Measurements from ENCODE around the gene CTNNA3.
"Not testable (repeated sequence)": the region's sequence is repeated elsewhere in the genome, so short reads cannot be mapped to it uniquely, and the experiment has no call there.

CTNNA3 gene

DNA sequence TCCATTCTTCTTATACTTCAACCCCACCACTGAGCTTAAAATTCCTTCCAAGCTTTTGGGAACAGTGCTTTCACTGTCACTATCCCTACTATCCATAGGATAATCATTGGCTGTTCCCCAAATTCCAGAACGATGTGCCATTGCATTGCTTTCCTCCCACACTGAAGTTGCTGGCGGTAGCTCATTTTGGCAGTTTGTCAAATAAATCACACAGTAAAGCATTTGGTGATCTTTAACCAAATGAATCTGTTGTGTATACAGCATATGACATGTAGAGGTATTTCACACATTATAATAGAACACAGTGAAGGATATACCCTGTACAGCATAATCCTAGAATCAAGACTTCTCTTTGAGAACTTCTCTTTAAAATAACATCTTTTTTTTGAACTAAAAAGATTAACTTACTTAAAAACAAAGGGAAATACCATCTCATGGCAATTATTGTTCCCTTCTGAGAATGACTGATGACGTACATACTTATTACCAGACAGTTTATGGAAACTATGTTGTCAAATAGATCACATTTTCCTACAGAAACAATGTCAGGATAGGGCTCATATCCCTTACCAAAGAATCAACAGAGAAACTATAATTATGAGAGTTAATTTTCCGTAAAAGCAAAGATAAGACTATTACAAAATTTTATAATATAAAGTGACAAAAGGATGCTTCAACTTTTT, 93.6 kb downstream of the CTNNA3 start:
- peak; percentile 73 for DNase-seq (ENCODE audit: low spot score)

DNA sequence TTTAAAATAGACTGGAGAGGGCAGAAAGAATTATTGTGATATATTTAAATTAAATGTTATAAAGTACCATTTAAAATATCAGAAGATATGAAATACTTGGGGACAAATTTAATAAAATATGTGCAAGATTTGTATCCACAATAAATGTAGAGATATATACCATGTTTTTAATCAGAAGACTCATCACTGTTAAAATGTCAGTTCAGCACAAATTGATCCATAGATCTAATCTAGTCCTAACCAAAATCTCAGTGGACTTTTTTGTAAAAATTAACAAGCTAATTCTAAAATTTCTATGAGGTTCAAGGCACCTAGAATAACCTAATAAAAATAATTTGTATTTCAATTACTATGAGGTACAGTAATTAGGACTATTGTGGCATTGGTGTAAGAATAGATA, 96.4 kb downstream of the CTNNA3 start:
- no peak for DNase-seq (ENCODE audit: low spot score)

DNA sequence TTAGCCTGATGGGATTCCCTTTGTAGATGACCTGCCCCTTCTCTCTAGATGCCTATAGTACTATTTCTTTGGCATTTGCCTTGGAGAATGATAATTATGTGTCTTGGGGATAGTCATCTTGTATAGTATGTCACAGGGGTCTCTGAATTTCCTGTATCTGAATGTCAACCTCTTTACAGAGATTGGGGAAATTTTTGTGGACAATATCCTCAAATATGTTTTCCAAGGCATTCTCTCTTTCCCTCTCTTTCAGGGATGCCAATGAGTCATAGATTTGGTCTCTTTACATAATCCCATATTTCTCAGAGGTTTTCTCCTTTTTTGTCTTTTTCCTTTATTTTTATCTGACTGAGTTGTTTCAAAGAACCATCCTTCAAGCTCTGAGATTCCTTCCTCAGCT, 99.4 kb downstream of the CTNNA3 start:
- DNase-seq (ENCODE audit: low spot score) = no peak

DNA sequence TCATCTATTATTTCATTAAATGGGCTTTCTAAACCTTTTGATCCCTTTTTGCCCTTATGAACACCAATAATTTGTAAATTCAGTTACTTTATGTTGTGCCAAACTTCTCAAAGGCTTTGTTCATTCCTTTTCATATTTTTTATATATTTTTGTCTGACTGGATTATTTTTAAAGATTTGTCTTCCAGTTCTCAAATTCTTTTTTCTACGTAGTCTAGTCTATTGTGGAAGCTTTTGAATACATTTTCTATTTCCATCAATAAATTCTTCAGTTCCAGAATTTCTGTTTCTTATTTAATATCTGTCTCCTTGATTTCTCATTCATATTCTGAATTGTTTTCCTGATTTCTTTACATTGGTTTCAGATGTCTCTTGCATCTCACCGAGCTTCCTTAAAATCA, 108.2 kb downstream of the CTNNA3 start:
- DNase-seq (ENCODE audit: low spot score) = no peak

DNA sequence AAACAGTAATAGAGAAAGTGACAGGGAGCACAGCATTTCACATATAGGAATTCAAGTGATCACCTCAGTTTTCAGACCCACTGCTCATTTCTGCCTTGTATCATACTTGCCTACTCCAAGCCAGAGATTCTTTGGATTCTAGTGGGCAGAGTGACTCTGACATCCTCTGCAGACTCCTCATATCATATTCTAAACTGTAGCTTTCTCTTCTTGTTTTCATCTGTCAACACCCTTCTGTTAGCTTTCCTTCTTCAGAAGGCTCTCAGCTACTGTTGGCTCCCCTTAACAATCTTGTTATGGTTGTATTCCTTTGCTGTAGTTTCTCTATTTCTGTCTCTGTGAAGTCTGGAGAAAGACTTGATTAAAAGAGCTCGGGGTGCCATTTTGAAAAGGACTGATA, 120.5 kb downstream of the CTNNA3 start:
- no peak for DNase-seq (ENCODE audit: low spot score)

DNA sequence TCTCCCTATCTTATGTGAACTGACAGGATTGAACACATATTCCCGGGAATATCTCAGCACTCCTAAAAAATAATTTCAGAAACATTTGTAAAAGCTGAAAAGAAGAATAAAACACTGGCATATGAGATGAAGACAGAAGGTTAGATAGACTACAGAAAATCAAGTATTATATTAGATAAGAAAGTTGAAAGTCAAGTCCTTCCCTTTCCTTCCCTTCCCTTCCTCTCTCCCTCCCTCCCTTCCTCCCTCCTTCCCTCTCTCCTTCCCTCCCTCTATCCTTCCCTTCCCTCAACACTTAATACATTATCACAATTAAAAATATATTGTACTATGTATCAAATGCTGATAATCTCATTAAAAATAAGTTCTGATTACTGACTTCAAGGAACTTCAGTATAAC, 122.5 kb downstream of the CTNNA3 start:
- DNase-seq (ENCODE audit: low spot score) = no peak

DNA sequence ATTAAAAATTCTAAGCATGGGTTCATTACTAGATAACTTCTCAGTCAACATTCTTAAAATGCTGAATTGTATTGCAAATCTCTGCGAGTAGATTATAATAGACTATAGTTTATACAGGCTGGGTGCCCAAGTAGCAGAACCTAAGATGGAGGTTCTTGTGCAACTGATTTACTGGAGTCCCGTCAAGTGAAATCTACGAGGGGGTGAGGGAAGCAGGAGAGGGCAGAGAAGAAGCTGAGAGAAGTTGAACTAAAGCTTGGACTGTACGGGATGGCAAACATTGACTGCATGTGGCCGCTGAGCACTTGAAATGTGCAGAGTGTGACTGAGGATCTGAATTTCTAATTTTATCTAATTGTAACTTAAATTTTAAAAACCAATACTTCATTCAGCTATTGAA, 124.5 kb downstream of the CTNNA3 start:
- DNase-seq (ENCODE audit: low spot score) = no peak

GRCh38 chr10:67558311-67558710, 137.7 kb downstream of the CTNNA3 start:
- DNase-seq (ENCODE audit: low spot score) = not testable (repeated sequence)

DNA sequence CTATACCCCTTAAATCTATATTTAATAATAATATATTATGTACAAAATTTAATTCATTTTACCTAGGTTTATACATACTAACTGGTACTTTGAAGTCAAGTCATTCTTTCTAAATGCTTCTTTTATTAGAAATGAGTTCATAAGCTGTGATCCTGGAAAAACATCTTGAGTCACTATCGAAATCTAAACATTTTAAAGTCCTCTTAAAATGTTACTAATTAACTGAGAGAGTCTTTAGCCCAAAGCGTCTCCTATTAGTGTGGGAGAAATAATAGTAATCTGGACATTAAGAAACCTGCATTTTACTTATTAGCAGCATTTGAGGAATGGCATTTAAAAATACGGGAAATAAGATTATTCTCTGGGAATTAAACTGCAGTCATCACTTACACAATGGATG, 142.7 kb downstream of the CTNNA3 start:
- no peak for DNase-seq (ENCODE audit: low spot score)

DNA sequence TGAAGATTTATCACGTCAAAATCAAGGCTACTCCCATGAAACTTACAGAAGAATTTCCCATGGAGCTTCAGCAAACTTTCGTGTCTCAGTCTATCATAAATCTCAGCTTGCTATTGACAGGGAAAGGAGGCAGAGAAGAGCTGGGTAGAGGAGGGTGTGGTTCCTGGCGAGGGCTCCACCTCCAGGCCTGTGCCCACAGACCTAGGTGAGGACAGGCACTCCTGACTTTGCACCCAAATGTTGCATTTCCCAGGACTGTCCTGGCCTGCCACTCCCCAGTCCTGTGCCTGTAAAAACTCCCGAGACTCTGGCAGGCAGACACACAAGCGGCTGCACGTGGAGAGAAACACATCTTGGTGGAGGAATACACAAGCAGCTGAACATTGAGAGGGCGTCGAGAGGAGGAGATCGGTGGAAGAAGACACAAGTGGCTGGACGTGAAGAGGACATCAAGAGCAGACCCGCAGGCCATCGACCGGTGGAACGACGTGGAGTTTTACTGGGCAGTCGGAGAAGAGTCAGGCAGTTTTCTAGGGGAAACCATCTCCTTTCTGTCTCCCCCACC, 145.1 kb downstream of the CTNNA3 start:
- DNase-seq (ENCODE audit: low spot score) = no peak

DNA sequence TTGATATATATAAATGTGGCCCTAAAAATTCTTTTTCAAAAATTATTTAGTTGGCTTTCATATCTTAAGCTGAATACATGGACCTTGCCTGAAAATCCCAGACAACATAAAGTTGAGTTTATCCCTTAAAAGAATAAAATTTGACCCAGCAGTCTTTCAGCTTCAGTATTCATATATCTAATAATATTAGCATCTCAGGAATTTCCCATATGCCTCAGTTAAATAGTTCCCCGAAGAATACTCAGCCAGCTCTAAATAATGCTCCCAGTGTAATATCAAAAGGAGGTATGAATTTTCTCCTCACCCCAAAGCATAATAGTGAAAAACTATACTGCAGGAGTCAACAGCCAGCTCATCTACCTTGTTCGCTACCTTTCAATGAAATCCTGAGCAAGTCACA, 145.9 kb downstream of the CTNNA3 start:
- no peak for DNase-seq (ENCODE audit: low spot score)

- DNase-seq (ENCODE audit: low spot score) = peak; percentile 3
Measured at GRCh38 chr10:67549390-67549789, 146.6 kb downstream of the CTNNA3 start.

GRCh38 chr10:67541411-67541810, 154.6 kb downstream of the CTNNA3 start:
- DNase-seq (ENCODE audit: low spot score) = no peak

DNA sequence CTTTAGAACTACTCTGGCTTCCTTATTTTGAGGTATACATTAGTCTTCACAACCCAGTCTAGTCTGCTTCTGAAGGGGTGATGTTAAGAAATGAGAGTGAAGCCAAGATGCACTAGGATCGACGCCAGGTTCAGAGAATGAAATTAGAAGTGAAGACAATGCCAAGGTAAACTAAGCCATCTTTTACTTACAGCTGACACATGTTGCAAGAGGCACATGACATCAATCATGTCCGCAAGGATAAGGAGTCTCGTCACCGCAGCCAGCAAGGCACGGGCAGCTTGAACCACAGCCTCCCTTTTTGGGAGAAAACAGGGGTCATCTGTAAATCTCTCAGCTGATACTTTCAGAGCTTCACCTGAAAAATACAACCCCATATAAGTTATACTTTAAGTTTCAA, 156.7 kb downstream of the CTNNA3 start:
- DNase-seq (ENCODE audit: low spot score) = no peak

GRCh38 chr10:67537906-67538305, 158.1 kb downstream of the CTNNA3 start:
- no peak for DNase-seq (ENCODE audit: low spot score)

DNA sequence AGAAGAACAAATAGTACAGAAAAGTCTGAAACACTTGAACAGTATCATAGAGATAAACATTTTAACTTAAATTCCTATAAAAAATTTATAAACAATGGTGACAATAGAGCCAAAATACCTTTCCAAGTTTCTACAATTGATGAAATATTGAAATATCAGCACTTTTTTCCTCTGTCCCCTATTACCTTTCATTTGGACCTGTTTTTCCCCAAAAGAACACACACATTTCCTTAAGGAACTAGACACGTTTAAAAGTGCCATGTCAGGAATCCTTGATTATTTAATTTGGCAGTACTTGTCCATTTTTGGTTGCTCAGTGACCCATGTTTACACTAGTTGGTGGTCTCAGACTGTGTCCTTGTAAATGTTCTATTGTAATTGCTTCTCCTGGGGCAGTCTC, 162.6 kb downstream of the CTNNA3 start:
- DNase-seq (ENCODE audit: low spot score) = no peak

DNA sequence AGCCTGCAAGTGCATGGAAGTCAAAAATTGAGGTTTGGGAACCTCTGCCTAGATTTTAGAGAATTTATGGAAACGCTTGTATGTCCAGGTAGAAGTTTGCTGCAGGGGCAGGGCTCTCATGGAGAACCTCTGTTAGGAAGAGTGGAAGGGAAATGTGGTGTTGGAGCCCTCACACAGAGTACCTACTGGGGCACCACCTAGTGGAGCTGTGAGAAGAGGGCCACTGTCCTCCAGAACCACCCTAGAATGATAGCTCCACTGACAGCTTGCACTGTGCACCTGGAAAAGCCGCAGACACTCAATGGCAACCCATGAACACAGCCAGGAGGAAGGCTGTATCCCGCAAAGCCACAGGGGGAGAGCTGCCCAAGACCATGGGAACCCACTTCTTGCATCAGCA, 165.0 kb downstream of the CTNNA3 start:
- DNase-seq (ENCODE audit: low spot score) = not testable (repeated sequence)

DNA sequence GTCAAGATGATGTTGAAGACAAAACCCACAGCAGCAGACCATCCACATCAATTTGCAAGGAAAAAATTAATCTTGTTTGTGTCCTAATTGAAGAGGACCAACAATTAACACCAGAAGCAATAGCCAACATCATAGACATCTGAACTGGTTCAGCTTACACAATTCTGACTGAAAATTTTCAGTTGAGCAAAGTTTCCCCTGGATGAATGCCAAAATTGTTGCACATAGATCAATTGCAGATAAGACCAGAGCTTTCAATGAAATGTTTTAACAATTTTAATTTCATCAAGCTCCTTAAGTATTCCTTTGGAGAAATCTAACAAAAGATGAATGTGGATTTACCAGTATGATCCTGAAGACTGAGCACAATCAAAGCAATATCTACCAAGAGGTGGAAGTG, 168.6 kb downstream of the CTNNA3 start:
- DNase-seq (ENCODE audit: low spot score) = no peak

GRCh38 chr10:67521546-67521945, 174.4 kb downstream of the CTNNA3 start:
- DNase-seq (ENCODE audit: low spot score) = no peak

- DNase-seq (ENCODE audit: low spot score) = peak; percentile 45
Measured at GRCh38 chr10:67520924-67521520, 175.0 kb downstream of the CTNNA3 start.

DNA sequence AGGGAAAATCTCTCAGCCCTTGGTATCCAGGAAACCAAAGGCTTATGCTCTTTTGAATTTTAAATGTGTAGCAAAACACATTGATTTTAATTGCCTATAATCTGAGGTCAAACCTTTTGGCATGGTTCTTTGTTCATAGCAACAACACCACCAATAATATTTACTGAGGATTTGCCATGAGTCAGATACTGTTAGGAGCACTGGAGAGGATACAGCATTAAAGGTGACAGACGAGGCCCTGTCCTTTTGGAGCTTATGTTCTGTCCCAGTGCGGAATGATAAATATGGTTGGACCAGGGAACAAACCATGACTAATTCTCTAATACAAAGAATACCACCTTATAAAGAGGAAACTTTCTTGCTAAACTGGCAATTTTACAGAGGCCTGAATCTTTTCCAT, 176.6 kb downstream of the CTNNA3 start:
- no peak for DNase-seq (ENCODE audit: low spot score)

DNA sequence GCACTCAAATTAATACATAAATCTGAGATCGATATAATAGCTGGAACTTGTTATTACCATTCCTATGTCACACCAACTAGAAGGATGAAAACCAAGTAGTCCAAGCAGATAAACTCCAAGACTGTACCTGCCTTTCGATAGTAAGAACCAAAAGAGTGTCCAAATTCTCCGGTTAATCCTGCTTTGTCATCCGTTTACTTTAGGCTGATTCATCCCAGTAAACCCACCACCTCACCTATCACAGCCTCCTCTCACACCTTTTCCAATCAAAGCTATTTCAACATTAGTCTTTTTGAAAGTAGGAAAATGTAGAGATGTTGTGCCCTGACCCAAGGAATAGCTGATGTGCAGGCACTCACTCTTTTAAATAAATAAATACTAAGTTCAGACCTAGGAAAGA, 177.2 kb downstream of the CTNNA3 start:
- DNase-seq (ENCODE audit: low spot score) = no peak

GRCh38 chr10:67518043-67518442, 178.0 kb downstream of the CTNNA3 start:
- DNase-seq (ENCODE audit: low spot score) = no peak

DNA sequence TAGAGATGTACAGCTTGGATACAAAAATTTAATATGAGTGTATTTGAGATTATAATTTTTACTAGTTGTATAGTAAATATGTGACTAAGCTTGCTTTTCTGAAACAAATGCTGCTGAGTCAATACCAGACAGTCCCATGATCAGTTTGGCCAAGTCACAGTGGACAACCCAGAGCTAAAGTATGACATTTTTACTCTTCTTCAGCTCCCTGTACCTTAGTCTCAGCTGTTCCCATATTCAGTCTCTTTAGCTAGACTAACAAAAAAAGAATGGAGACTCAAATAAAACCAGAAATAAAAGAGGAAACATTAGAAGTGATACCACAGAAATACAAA, 189.3 kb downstream of the CTNNA3 start:
- no peak for DNase-seq (ENCODE audit: low spot score)
